Caki2 (cell line): ENCODE measurements around the gene MRPL1. TPM values are rescaled to one million over a fixed set of nuclear protein-coding genes. Genes with fewer than 3 reads are reported as not detected.
"Not testable (repeated sequence)": the region's sequence is repeated elsewhere in the genome, so short reads cannot be mapped to it uniquely, and the experiment has no call there.

Experiments
- DNase-seq: peaks from one replicate; pipeline ENCODE4 v3.0.0-alpha.2; 2015; ENCODE audit warnings: low read depth
- in situ Hi-C: cut with HindIII; loops from 2 replicates; pipeline ENCODE4 v1.10.0; 2016; ENCODE audit warnings: low sequenced_read_pairs, low pct_unique_long_range_greater_than_20kb, mixed read lengths
- total RNA-seq: library from RNA; depleted of rRNA; stranded (reverse); fragments of >200 nt; shearing (Covaris generic); gene quantifications from 2 replicates; pipeline ENCODE4 v1.2.3, GENCODE V29; 2014; ENCODE audit warnings: low replicate concordance

The MRPL1 gene
- total RNA-seq, 1 experiment from 2014 or later: 21.9 TPM

GRCh38 chr4:77845400-77845799, 17.2 kb upstream of the MRPL1 start:
- in situ Hi-C loops: no loop called here
- DNase-seq: no peak

GRCh38 chr4:77845929-77846328, 16.7 kb upstream of the MRPL1 start:
- in situ Hi-C loops: no loop called here
- no peak for DNase-seq

GRCh38 chr4:77848508-77848907, 14.1 kb upstream of the MRPL1 start:
- no peak for DNase-seq
- in situ Hi-C loops: no loop called here

GRCh38 chr4:77849278-77849965, 13.2 kb upstream of the MRPL1 start:
- in situ Hi-C loops: no loop called here
- DNase-seq: no peak

GRCh38 chr4:77852892-77853495, 9.6 kb upstream of the MRPL1 start:
- in situ Hi-C loops: no loop called here
- no peak for DNase-seq

GRCh38 chr4:77854431-77855111, 8.1 kb upstream of the MRPL1 start:
- in situ Hi-C loops: no loop called here
- no peak for DNase-seq

- in situ Hi-C loops: no loop called here
- no peak for DNase-seq
Measured at GRCh38 chr4:77856152-77856551, 6.5 kb upstream of the MRPL1 start.

- in situ Hi-C loops: no loop called here
- no peak for DNase-seq
Measured at GRCh38 chr4:77859256-77859655, 3.4 kb upstream of the MRPL1 start.

- in situ Hi-C loops: no loop called here
- no peak for DNase-seq
Measured at GRCh38 chr4:77861495-77861894, 1.1 kb upstream of the MRPL1 start.

GRCh38 chr4:77863341-77863740, 711 bp downstream of the MRPL1 start:
- in situ Hi-C loops, DNase-seq: not testable (repeated sequence)

GRCh38 chr4:77865259-77865658, 2.6 kb downstream of the MRPL1 start:
- no peak for DNase-seq
- in situ Hi-C loops: no loop called here

GRCh38 chr4:77872723-77873445, 10.3 kb downstream of the MRPL1 start:
- in situ Hi-C loops: no loop called here
- no peak for DNase-seq

GRCh38 chr4:77877167-77877566, 14.5 kb downstream of the MRPL1 start:
- no peak for DNase-seq
- in situ Hi-C loops: no loop called here

- in situ Hi-C loops: no loop called here
- no peak for DNase-seq
Measured at GRCh38 chr4:77877771-77878565, 15.3 kb downstream of the MRPL1 start.

- in situ Hi-C loops: no loop called here
- DNase-seq: no peak
Measured at GRCh38 chr4:77880784-77881183, 18.2 kb downstream of the MRPL1 start.

- in situ Hi-C loops: no loop called here
Measured at GRCh38 chr4:77881460-77882295, 19.0 kb downstream of the MRPL1 start.

GRCh38 chr4:77893451-77893850, 30.8 kb downstream of the MRPL1 start:
- in situ Hi-C loops: no loop called here
- DNase-seq: no peak

More at GRCh38 chr4:77881460-77882295, 19.0 kb downstream of the MRPL1 start:
- peak; percentile 25 for DNase-seq
